Upper lobe of right lung (tissue), 1 donor: ENCODE data around the gene MPZL2. TPM values are rescaled to one million over a fixed set of nuclear protein-coding genes. Genes with fewer than 3 reads are reported as not detected.

Source experiments
- ATAC-seq: fragments of 200-7000 bp; cut with Tn5 transposase; one replicate; pipeline ENCODE4 v1.9.1; 2020; ENCODE audit warnings: mild to moderate bottlenecking, moderate library complexity
- DNase-seq: peaks from one replicate; pipeline ENCODE4 v3.0.0-alpha.2; 2020
- H3K27ac ChIP-seq: fragments of 200-600 bp; one replicate; pipeline ENCODE4 v1.8.0; 2022
- H3K27me3 ChIP-seq: fragments of 200-600 bp; one replicate; pipeline ENCODE4 v1.8.0; 2022; ENCODE audit warnings: mild to moderate bottlenecking
- H3K36me3 ChIP-seq: fragments of 200-600 bp; one replicate; pipeline ENCODE4 v1.8.0; 2022
- H3K4me1 ChIP-seq: fragments of 200-600 bp; one replicate; pipeline ENCODE4 v1.8.0; 2022
- H3K4me3 ChIP-seq: fragments of 200-600 bp; one replicate; pipeline ENCODE4 v1.8.0; 2022; ENCODE audit warnings: mild to moderate bottlenecking
- H3K9me3 ChIP-seq: fragments of 200-600 bp; one replicate; pipeline ENCODE4 v1.8.0; 2022
- CTCF ChIP-seq: fragments of 200-600 bp; IDR thresholded peaks from one replicate; pipeline ENCODE4 v1.8.0; 2022; ENCODE audit warnings: antibody characterized with exemption
- intact Hi-C: fragments of 100-400 bp; cut with DNase I; formaldehyde crosslinking; loops from one replicate; pipeline ENCODE4 v1.11.0; 2022
- total RNA-seq: library from RNA; stranded (reverse); fragmentation: NEBNext Ultra II Directional; extraction: Animal tissue kit (Norgen Biotek cat#: 25700); gene quantifications from one replicate; pipeline ENCODE4 v1.2.1, GENCODE V29; 2021
- donor health status: DM: no; HTN: yes; CAD: no; lungs with severe emphysema.

The MPZL2 gene
- total RNA-seq, 1 donor from 2014 or later, result 119 TPM

DNA sequence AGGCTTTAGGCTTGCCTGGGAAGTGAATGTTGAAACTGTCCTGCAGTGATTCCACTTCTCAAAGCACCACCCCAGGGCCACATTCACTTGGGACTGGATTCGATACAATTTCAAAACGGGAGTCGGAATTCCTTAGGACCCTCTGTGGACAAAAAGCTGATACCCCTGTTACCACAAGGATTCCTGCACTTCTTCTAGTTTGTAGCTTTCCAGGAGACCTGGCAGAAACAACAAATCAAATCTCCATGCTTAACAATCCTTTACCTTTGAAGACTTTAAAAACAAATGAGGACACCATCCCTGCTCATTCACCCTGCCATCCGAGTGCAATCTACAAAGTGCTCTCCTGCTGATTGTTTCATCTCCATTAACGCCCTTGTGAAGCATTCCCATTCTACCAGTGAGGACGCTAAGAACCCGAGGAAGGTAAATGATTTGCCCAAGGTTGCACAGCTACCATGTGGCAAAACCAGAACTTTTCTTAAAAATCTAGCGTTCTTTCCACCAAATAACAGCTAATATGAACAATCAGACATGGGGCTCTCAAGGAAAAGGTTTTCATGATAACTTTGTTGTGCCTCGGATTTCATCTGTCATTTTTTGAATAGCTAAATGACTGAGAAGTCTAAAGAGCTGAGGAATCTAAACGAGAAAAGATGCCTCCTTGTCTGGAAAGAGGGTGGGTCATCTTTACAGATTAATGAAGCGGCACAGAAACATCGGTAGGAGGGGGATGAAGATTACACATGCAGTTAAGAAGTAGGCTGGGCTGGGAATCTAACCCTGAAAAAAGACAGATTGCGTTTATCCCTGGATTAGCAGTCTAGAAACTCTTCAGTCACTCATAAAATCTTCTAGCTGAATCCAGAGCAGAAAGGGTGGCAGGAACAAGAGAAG is 720 bp upstream of the MPZL2 start:
- Histone ChIP-seq H3K4me1 (peaks cover 31% of the 10 kb centered on the region), H3K9me3 (no peaks in the 10 kb centered on the region), H3K27ac (peak overlapping the region; percentile 82), H3K36me3 (peaks cover 16% of the 10 kb centered on the region), H3K27me3 (no peaks in the 10 kb centered on the region), H3K4me3 (peak overlapping the region; percentile 57)
- TF ChIP-seq CTCF, result no peak
- no peak for ATAC-seq
- DNase-seq, result no peak
- intact Hi-C loops, result no loop called here

DNA sequence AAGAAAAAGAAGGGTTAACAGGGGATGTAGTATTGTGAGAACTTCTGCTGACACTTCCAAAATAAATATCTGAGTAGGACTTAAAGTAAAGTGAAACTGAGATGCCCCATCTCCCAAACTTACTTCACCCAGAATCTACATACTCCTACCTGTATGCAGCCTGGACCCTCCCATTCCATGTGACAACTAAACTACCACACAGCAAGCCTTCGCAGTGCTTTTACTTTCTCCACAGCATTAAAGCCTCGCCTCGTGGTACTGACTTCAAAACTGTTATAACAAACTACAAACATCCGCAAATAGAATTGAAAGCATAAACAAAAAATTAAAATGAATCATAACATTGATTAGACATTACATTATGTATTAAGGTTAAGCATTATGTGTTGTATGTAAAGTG is 985 bp downstream of the MPZL2 start:
- ATAC-seq, result peak; percentile 11
- Histone ChIP-seq H3K36me3 (peaks cover 21% of the 10 kb centered on the region), H3K9me3 (no peaks in the 10 kb centered on the region), H3K27ac (peak overlapping the region; percentile 82), H3K27me3 (no peaks in the 10 kb centered on the region), H3K4me1 (peaks cover 31% of the 10 kb centered on the region), H3K4me3 (peak overlapping the region; percentile 57)
- DNase-seq, result no peak
- intact Hi-C loops, result no loop called here
- no peak for TF ChIP-seq CTCF

- peak overlapping the region; percentile 6 for H3K4me3 ChIP-seq
- H3K4me1 ChIP-seq, result peaks cover 25% of the 10 kb centered on the region
- no peak overlapping the region for H3K27ac ChIP-seq
- no peak for ATAC-seq
- no peak for DNase-seq
- TF ChIP-seq CTCF, result no peak
- intact Hi-C loops, result no loop called here
- peaks cover 35% of the 10 kb centered on the region for H3K36me3 ChIP-seq
- no peaks in the 10 kb centered on the region for H3K27me3 ChIP-seq
- no peaks in the 10 kb centered on the region for H3K9me3 ChIP-seq
Measured at GRCh38 chr11:118260353-118260752, 3.7 kb downstream of the MPZL2 start.

- intact Hi-C loops, result no loop called here
- no peaks in the 10 kb centered on the region for H3K27me3 ChIP-seq
- H3K27ac ChIP-seq, result no peak overlapping the region
- peaks cover 41% of the 10 kb centered on the region for H3K36me3 ChIP-seq
- ATAC-seq, result no peak
- DNase-seq, result no peak
- H3K4me1 ChIP-seq, result peaks cover 25% of the 10 kb centered on the region
- H3K4me3 ChIP-seq, result no peak overlapping the region
- H3K9me3 ChIP-seq, result no peaks in the 10 kb centered on the region
- TF ChIP-seq CTCF, result no peak
Measured at GRCh38 chr11:118259138-118259537, 5.0 kb downstream of the MPZL2 start.

DNA sequence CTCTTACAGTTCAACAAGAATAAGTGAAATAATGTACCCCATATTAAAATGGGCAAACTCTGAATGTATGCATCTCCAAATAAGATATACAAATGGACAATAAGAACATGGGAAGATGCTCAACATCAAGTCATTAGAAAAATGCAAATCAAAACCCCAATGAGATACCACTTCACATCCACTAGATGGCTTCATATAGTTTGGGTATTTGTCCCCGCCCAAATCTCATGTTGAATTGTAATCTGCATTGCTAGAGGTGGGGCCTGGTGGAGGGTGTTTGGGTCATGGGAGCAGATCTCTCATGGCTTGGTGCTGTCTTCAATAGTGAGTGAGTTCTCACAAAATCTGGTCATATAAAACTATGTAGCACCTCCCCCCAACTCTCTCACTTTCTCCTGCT is 5.7 kb downstream of the MPZL2 start:
- TF ChIP-seq CTCF, result peak; percentile 14
- Histone ChIP-seq H3K27ac (no peak overlapping the region), H3K27me3 (no peaks in the 10 kb centered on the region), H3K9me3 (no peaks in the 10 kb centered on the region), H3K36me3 (peaks cover 42% of the 10 kb centered on the region), H3K4me3 (no peak overlapping the region), H3K4me1 (peaks cover 18% of the 10 kb centered on the region)
- intact Hi-C loops, result no loop called here
- ATAC-seq (no peak), DNase-seq (no peak)
